IPS-18a (cell line): ENCODE measurements around the gene DEPP1.

Experiments used
- H3K27ac ChIP-seq: one replicate; pipeline ENCODE4 v1.5.1; 2013; ENCODE audit warnings: low read length
- H3K27me3 ChIP-seq: one replicate; pipeline ENCODE4 v1.6.1; 2013; ENCODE audit warnings: mild to moderate bottlenecking, low read length; ENCODE audit not compliant: control insufficient read depth, insufficient read depth
- H3K36me3 ChIP-seq: one replicate; pipeline ENCODE4 v1.6.1; 2013; ENCODE audit warnings: low read depth, low read length; ENCODE audit not compliant: control insufficient read depth
- H3K4me1 ChIP-seq: one replicate; pipeline ENCODE4 v1.6.1; 2013; ENCODE audit warnings: low read depth, low read length; ENCODE audit not compliant: control insufficient read depth
- H3K4me3 ChIP-seq: one replicate; pipeline ENCODE4 v1.5.1; 2013; ENCODE audit warnings: low read length
- H3K9ac ChIP-seq: one replicate; pipeline ENCODE4 v1.6.1; 2013; ENCODE audit warnings: mild to moderate bottlenecking, low read length, moderate library complexity
- H3K9me3 ChIP-seq: one replicate; pipeline ENCODE4 v1.6.1; 2013; ENCODE audit warnings: low read depth, low read length; ENCODE audit not compliant: control insufficient read depth

The DEPP1 gene

DNA sequence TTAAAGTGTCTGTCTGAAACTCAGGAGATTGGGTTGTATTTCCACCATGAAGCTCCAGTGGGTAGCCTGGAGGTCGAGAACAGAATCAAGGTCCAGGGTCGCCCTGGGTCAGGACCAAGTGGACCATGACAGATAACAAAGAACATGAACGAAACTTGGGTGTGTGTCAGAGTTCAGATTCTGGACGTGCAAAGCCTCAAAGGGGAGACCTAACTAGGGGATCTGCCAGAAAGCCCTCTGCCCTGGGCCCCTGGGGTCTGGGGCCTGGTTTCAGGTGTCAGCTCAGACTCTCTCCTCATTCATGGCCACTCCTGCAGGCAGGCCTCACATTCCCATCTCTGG is 17.4 kb downstream of the DEPP1 start:
- no peaks in the 10 kb centered on the region for H3K36me3 ChIP-seq
- H3K27me3 ChIP-seq, result peaks cover 14% of the 10 kb centered on the region
- H3K27ac ChIP-seq, result no peak overlapping the region
- no peaks in the 10 kb centered on the region for H3K9me3 ChIP-seq
- peaks cover 53% of the 10 kb centered on the region for H3K4me1 ChIP-seq
- no peak overlapping the region for H3K4me3 ChIP-seq
- H3K9ac ChIP-seq, result no peak overlapping the region

DNA sequence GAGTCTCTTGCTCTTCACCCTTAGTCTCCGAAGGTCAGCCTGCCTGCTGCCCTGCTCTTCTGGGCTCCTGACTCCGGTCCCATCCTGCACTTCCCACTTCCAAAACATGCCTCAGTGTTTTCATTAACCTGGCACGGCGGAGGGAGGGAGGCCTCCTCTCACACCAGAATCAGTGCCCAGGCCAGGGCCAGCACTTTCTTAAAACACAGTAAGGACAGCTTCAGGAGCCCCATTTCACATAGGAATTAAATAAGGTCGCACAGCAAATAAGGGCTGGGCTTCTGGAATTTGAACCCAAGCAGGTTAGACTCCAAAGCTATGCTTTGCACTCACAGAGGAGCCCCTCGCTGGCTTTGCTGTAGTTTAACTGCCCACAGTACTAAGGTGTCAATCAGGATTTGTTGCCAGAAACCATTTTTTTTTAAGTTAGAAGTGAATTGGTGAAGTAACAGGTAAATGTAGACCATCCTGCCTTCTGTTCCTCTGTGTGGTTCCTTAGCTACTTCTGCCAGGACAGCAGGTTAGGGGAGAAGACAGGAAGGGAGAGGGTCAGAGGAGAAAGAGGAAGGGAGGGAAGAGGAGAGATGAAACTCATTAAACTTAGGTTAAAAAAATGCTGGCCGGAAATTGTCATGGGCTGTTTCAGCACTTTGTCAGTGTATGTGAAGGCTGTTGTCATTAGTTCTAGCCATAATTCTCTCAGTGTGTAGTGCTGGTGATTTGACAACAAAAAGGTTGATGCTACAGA is 18.0 kb downstream of the DEPP1 start:
- peaks cover 14% of the 10 kb centered on the region for H3K27me3 ChIP-seq
- no peaks in the 10 kb centered on the region for H3K36me3 ChIP-seq
- no peak overlapping the region for H3K9ac ChIP-seq
- peak overlapping the region; percentile 73 for H3K4me3 ChIP-seq
- H3K4me1 ChIP-seq, result peaks cover 48% of the 10 kb centered on the region
- H3K9me3 ChIP-seq, result no peaks in the 10 kb centered on the region
- H3K27ac ChIP-seq, result no peak overlapping the region

DNA sequence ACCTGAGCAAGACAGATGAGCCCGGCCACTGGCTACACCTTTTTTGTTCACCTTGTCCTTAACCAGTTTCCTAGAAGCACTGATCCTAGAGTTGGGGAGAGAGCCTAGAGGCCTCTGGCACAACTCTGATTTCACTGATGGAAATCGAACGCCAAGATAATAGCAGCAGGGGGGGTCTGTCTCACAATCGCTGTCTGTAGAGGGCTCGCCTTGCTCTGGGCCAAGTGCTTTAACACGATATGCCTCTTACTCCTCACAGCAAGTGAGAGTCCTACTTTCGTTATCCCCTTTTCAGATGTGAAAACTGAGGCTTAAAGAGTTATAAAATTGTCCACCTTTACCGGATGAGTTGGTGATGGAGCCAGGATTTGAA is 18.5 kb downstream of the DEPP1 start:
- Histone ChIP-seq H3K36me3 (no peaks in the 10 kb centered on the region), H3K4me1 (peaks cover 42% of the 10 kb centered on the region), H3K4me3 (peak overlapping the region; percentile 73), H3K9me3 (no peaks in the 10 kb centered on the region), H3K27me3 (peaks cover 14% of the 10 kb centered on the region), H3K9ac (no peak overlapping the region), H3K27ac (no peak overlapping the region)

DNA sequence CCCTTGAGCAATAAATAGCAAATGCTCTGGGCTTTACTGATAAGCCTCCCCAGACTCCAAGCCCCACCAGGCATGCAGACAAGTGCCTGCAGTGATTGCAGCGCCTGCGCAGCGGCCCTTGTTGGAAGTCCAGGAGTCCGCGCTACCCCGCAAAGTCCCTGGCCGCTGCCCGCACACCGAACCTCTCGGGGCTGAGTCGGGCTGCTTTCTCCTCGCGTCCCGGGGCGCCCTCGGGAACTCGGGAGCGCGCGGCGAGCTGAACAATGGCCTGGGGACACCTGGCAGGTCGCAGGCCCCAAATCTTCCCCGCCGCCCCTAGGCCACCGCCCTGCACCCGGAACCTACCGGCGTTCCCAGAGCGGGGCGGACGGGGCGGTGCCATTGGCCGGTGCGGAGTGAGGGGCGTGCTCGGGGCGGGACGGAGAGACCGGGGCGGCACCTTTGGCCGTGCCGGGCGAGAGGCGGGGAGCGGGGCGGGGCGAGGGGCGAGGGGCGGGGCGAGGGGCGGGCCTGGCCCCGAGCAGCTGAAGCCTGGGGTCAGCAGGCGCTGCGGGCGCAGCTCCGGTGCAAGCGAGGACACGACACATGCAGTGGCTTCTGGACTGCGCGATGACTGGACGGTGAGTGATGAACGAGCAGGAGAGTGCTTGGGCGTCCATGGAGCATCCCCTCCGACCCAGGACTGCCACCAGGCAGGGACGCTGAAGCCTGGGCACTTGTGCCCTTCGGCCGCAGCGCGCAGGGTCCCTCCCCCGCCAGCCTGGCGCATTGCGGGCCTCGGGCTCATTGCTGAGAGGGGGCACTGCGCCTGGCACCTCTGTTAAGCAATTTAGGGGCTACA is 19.1 kb downstream of the DEPP1 start, which contains the start of gene RASSF4:
Gene RASSF4, plus strand, starts transcription at position 556 of the 841 bp plus-strand sequence. CDS start 10,401 bp downstream, outside the sequence.
- Histone ChIP-seq H3K27me3 (peaks cover 14% of the 10 kb centered on the region), H3K36me3 (no peaks in the 10 kb centered on the region), H3K4me3 (peak within 1 kb of the TSS; percentile 86), H3K27ac (no peak within 1 kb of the TSS), H3K9ac (peak within 1 kb of the TSS; percentile 71), H3K4me1 (peaks cover 36% of the 10 kb centered on the region), H3K9me3 (no peaks in the 10 kb centered on the region)

DNA sequence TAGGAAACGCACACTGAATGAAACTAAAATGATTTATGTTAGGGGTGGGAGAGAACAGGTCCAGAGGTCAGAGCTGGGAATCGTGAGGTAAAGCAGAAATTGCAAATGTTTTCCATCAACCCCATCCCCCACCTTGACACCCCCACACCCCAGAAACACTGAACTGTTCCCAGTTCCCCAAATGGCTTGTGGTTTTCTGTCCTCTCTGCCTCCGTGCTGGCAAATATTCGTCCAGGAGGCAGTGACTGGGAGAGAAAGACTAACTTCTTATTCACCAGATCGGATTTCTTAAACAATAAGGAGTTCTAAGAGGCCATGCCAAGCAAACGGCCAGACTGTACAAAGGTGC is 19.7 kb downstream of the DEPP1 start:
- Histone ChIP-seq H3K36me3 (no peaks in the 10 kb centered on the region), H3K27me3 (peaks cover 14% of the 10 kb centered on the region), H3K4me1 (peaks cover 30% of the 10 kb centered on the region), H3K27ac (no peak overlapping the region), H3K9me3 (no peaks in the 10 kb centered on the region), H3K4me3 (peak overlapping the region; percentile 86), H3K9ac (peak overlapping the region; percentile 71)

DNA sequence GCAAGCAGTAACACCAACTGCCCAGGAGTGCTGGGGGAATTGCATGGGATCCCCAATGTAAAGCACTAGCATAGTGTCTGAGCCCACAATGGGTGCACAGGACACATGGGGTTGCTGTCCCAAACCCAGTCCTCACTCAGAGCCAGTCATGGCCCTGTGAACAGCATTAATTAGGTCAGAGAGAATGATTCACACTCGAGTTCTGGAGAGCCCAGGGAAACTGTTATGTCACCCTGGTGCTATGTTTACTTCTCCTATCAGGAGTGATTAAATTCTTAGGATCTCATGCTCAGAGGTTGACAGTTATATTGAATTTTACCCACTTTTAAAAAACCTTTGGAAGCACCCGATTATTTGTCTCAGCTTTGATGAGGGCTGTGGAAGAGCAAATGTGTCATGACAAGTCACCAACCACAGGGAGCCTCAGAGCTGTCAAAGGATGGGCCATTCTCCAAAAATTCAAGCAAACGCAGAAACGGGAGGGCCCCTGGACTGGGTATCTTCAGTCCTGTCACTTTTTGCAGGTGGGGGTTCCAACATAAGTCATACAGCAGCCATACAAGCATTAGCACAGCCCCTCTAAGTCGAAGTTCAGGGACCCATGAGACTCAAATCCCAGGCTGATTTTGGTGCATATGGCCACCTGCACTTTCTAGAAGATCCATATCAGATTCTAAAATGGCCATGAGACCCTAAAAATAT is 20.3 kb downstream of the DEPP1 start:
- Histone ChIP-seq H3K36me3 (no peaks in the 10 kb centered on the region), H3K9me3 (no peaks in the 10 kb centered on the region), H3K9ac (peak overlapping the region; percentile 71), H3K4me1 (peaks cover 25% of the 10 kb centered on the region), H3K4me3 (peak overlapping the region; percentile 86), H3K27ac (no peak overlapping the region), H3K27me3 (peaks cover 14% of the 10 kb centered on the region)

DNA sequence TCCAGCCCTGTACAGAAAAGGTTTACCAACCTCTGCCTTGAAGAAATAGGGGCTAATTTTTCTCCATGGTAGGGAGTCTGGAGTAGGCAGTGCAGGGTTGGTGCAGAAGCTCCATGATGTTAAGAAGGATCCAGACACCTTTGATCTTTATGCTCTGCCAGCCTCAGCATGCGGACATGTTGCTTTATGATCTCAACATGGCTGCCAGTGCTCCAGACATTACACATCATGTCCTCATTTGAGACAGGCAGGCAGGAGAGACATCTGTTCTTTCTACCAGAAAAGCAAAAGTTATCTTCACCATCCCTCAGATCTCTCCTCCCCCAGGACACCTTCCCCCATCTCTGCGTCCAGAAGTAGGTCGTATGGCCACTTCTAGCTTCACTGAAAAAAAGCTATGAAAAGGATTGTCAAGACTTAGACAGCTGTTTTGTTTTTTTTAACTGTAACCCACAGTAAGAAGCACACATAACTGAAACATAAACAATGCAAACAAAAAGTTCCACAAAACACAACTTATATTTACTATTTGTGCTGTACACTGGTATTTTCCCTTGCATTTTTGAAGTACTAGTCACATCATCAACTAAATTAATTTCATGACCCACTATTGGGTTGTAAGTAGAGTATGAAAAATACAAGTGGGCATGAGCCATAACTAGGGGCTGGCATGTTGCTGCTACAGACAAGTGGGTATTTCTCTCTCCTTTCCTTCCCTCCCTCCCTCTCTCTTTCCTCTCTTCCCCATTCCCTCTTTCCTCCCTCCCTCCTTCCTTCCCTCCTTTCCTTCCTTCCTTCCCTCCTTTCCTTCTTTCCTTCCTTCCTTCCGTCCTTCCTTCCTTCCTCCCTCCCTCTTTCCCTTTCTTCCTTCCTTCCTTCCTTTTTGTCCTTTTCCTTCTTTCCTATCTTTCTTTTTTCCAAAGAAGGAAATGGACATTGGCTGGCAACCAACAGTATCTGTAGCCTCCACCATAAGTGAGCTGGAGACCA is 21.6 kb downstream of the DEPP1 start:
- no peak overlapping the region for H3K4me3 ChIP-seq

DNA sequence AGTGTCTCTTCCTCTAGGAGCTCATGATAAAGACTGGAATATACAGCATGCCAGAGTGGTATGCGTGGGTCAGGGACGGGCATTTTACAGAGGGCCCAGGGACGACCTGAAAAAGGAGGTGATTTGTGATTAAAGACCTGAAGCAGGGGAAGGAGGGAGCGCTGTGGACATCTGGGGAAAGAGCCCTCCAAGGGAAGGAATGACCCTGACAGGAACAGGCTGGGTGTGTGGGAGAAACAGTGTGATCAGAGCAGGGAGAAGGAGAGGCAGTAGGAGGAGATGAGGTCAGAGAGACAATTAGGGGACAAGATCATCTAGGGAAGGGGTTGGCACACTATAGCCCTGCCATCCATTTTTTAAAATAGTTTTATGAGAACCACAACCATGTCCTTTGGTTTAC is 22.4 kb downstream of the DEPP1 start:
- Histone ChIP-seq H3K27ac (no peak overlapping the region), H3K9ac (no peak overlapping the region)

More for the DNA sequence above, 21.6 kb downstream of the DEPP1 start:
- Histone ChIP-seq H3K27me3 (peaks cover 14% of the 10 kb centered on the region), H3K9me3 (no peaks in the 10 kb centered on the region), H3K36me3 (no peaks in the 10 kb centered on the region), H3K4me1 (peaks cover 27% of the 10 kb centered on the region), H3K9ac (no peak overlapping the region), H3K27ac (no peak overlapping the region)

DNA sequence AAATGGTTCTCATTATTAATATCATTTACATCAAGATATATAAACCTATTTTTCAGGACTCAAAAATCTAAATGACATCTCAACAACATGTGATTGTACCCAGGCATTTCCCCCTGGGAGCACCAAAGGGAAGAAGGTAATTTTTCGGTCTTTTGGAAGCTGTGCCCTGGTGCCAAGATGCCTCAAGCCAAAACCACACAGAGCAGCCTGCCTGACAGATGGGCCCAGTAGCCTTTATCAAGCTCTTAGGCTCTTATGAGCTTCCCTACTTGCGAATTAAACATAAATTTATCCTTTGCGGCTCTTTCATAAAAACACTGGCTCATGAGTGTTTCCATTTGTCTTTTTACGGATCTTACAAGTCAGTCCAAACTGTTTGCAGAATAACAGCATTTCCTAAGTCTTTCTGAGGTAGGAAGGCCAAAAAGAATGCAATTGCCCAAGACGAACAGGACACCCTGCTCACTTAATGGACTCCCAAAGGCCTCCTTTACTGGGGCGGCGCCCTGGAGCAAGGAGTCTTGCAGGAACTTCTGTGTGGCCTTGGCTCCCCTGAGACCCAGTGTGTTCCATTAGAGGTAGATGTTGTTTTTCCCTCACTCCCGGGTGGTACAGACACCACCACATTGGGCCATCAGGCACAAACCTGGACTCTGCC is 23.1 kb downstream of the DEPP1 start:
- H3K27me3 ChIP-seq, result peaks cover 8% of the 10 kb centered on the region
- no peak overlapping the region for H3K27ac ChIP-seq
- no peak overlapping the region for H3K4me3 ChIP-seq
- H3K4me1 ChIP-seq, result peaks cover 17% of the 10 kb centered on the region
- no peaks in the 10 kb centered on the region for H3K9me3 ChIP-seq
- H3K36me3 ChIP-seq, result no peaks in the 10 kb centered on the region
- no peak overlapping the region for H3K9ac ChIP-seq

More for the DNA sequence above, 22.4 kb downstream of the DEPP1 start:
- Histone ChIP-seq H3K4me1 (peaks cover 23% of the 10 kb centered on the region), H3K27me3 (peaks cover 14% of the 10 kb centered on the region), H3K9me3 (no peaks in the 10 kb centered on the region), H3K36me3 (no peaks in the 10 kb centered on the region), H3K4me3 (no peak overlapping the region)

DNA sequence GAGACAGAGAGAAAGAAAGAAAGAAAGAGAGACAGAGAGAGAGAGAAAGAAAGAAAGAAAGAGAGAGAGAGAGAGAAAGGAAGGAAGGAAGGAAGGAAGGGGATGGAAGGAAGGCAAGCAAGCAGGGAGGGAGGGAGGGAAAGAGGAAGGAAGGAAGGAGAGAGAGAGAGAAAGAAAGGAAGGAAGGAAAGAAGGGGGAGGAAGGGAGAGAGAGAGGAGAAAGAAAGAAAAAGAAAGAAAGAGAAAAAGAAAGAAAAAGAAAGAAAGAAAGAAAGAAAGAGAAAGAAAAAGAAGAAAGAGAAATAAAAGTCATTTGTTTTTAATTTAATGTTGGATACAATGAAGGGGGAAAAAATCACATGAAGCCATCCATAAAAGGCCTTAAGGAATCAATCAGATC is 23.6 kb downstream of the DEPP1 start:
- Histone ChIP-seq H3K27ac (no peak overlapping the region), H3K9me3 (no peaks in the 10 kb centered on the region), H3K4me1 (peaks cover 11% of the 10 kb centered on the region), H3K9ac (no peak overlapping the region), H3K4me3 (no peak overlapping the region), H3K27me3 (peaks cover 2% of the 10 kb centered on the region), H3K36me3 (no peaks in the 10 kb centered on the region)
